Spleen (tissue), 11 donors: ENCODE data around the gene PPIL4. TPM values are rescaled to one million over a fixed set of nuclear protein-coding genes. Genes with fewer than 3 reads are reported as not detected.
"Not testable (repeated sequence)": the region's sequence is repeated elsewhere in the genome, so short reads cannot be mapped to it uniquely, and the experiment has no call there.

ENCODE experiments used
- DNase-seq: peaks from one replicate; pipeline ENCODE4 v3.0.0-alpha.2; 2020
- H3K27ac ChIP-seq, 8 donors: fragments of 200-600 bp; sonication (generic) in 7 of 8; 1 replicate in 4 of 8; 2 replicates in 4 of 8; pipeline versions ENCODE4 v1.5.0 to v1.8.0; 2016 to 2021; ENCODE audit warnings: inconsistent platforms in 4 of 8, mild to moderate bottlenecking in 4 of 8, moderate library complexity in 1 of 8
- H3K27me3 ChIP-seq, 7 donors: fragments of 200-600 bp; sonication (generic) in 6 of 7; replicated peaks in 1 of 7; 1 replicate in 4 of 7; 2 replicates in 3 of 7; pipeline versions ENCODE4 v1.5.0 to v1.8.0; 2016 to 2021; ENCODE audit warnings: inconsistent platforms in 3 of 7, mild to moderate bottlenecking in 1 of 7
- H3K36me3 ChIP-seq, 6 donors: fragments of 200-600 bp; sonication (generic) in 5 of 6; 1 replicate in 4 of 6; 2 replicates in 2 of 6; pipeline versions ENCODE4 v1.5.0 to v1.8.0; 2016 to 2021; ENCODE audit warnings: inconsistent platforms in 2 of 6
- H3K4me1 ChIP-seq, 6 donors: fragments of 200-600 bp; sonication (generic) in 5 of 6; 1 replicate in 3 of 6; 2 replicates in 3 of 6; pipeline versions ENCODE4 v1.5.0 to v1.8.0; 2016 to 2021; ENCODE audit warnings: inconsistent platforms in 3 of 6
- H3K4me3 ChIP-seq, 8 donors: fragments of 200-600 bp; sonication (generic) in 7 of 8; 1 replicate in 4 of 8; 2 replicates in 4 of 8; pipeline versions ENCODE4 v1.5.0 to v1.8.0; 2016 to 2021; ENCODE audit warnings: inconsistent platforms in 4 of 8, mild to moderate bottlenecking in 4 of 8, moderate library complexity in 2 of 8
- H3K9me3 ChIP-seq, 8 donors: fragments of 200-600 bp; sonication (generic) in 7 of 8; 1 replicate in 4 of 8; 2 replicates in 4 of 8; pipeline versions ENCODE4 v1.5.0 to v1.8.0; 2016 to 2021; ENCODE audit warnings: inconsistent platforms in 4 of 8
- POLR2A ChIP-seq, 3 donors: fragments of 450-650 bp; IDR thresholded peaks; one replicate each; pipeline ENCODE4 v1.5.1; 2017; ENCODE audit warnings: antibody characterized with exemption in 3 of 3, mild to moderate bottlenecking in 1 of 3
- POLR2AphosphoS5 ChIP-seq, 3 donors: sonication (generic); formaldehyde crosslinking; IDR thresholded peaks; one replicate each; pipeline ENCODE4 v1.5.1; 2017; ENCODE audit warnings: antibody characterized with exemption in 3 of 3
- WGBS, 5 donors: extraction: QIAGEN DNeasy Blood & Tissue Kit in 3 of 5; methylation state at CpG; one replicate each; pipeline versions ENCODE4 v1.1.5 to v1.1.7; 2013 to 2018; 5-methylcytosine and 5-hydroxymethylcytosine counted together
- intact Hi-C: fragments of 100-400 bp; cut with DNase I; formaldehyde crosslinking; loops from one replicate; pipeline ENCODE4 v1.15.0; 2023; ENCODE audit warnings: low total_unique reads
- polyA plus RNA-seq, 3 donors: library from polyadenylated mRNA; stranded (reverse); fragments of 200-250 nt; gene quantifications; one replicate each; pipeline ENCODE4 v1.2.1, GENCODE V29; 2013
- total RNA-seq, 7 donors: library from RNA; depleted of rRNA in 3 of 7; stranded (reverse); fragments of >200 nt in 3 of 7; fragmentation: NEBNext Ultra II Directional in 4 of 7; extraction: Animal tissue kit (Norgen Biotek cat#: 25700) in 4 of 7; gene quantifications; one replicate each; pipeline versions ENCODE4 v1.1.0 to v1.2.1, GENCODE V29; 2016 to 2021
- TF ChIP-seq, protein P1 (sequence below), 11 experiments: fragments of 200-600 bp in 7 of 11; fragments of 450-650 bp in 4 of 11; sonication (generic) in 4 of 11; IDR thresholded peaks in 8 of 11; conservative IDR thresholded peaks in 3 of 11; 1 replicate in 7 of 11; 2 replicates in 4 of 11; pipeline versions ENCODE4 v1.4.0 to v1.8.0; 2016 to 2021; ENCODE audit warnings: antibody characterized with exemption in 11 of 11, inconsistent platforms in 4 of 11, mild to moderate bottlenecking in 1 of 11
- donor health status: healthy with polysubstance abuse.
- donor health status: DM: no; HTN: no; CAD: no; lungs with moderate emphysema.
- donor health status: DM: no; HTN: no; CAD: no.
- donor health status: Bipolar disorder and iron deficiency.
- donor health status: healthy.
- donor health status: DM: no; HTN: no; CAD: no.
- donor health status: DM: yes; HTN: yes; CAD: no.

The PPIL4 gene
- total and polyA plus RNA-seq, 10 donors, result 14.7 to 36.8 (median 26.4) TPM

GRCh38 chr6:149463781-149464180 is 82.1 kb downstream of the PPIL4 start:
- intact Hi-C loops, result no loop called here
- Histone ChIP-seq H3K27ac (peak overlapping the region in 4 of 8 donors; percentile 6 to 90 (median 82)), H3K27me3 (no peaks in the 10 kb centered on the region), H3K4me1 (peaks cover 21 to 51% (median 46%) of the 10 kb centered on the region in 6 donors), H3K9me3 (no peaks in the 10 kb centered on the region), H3K36me3 (peaks cover 0 to 54% (median 16%) of the 10 kb centered on the region in 6 donors), H3K4me3 (no peak overlapping the region)
- DNase-seq, result no peak
- no peak for TF ChIP-seq POLR2A (IDR thresholded peaks at IDR 0.05)
- no peak for TF ChIP-seq POLR2AphosphoS5 (IDR thresholded peaks at IDR 0.05)
- TF ChIP-seq, protein P1, sequence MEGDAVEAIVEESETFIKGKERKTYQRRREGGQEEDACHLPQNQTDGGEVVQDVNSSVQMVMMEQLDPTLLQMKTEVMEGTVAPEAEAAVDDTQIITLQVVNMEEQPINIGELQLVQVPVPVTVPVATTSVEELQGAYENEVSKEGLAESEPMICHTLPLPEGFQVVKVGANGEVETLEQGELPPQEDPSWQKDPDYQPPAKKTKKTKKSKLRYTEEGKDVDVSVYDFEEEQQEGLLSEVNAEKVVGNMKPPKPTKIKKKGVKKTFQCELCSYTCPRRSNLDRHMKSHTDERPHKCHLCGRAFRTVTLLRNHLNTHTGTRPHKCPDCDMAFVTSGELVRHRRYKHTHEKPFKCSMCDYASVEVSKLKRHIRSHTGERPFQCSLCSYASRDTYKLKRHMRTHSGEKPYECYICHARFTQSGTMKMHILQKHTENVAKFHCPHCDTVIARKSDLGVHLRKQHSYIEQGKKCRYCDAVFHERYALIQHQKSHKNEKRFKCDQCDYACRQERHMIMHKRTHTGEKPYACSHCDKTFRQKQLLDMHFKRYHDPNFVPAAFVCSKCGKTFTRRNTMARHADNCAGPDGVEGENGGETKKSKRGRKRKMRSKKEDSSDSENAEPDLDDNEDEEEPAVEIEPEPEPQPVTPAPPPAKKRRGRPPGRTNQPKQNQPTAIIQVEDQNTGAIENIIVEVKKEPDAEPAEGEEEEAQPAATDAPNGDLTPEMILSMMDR (IDR thresholded peaks at IDR 0.05 in 8 of 11, conservative IDR thresholded peaks at IDR 0.05 in 3 of 11), result no peak
- WGBS, 5 donors, result 68 to 83% (median 77%) methylated on average over 4 of the region's 4 CpGs

- intact Hi-C loops, H3K27me3 ChIP-seq, H3K9me3 ChIP-seq, H3K4me3 ChIP-seq: not testable (repeated sequence)
- WGBS, 5 donors, result 84 to 93% (median 89%) methylated on average over 7 of the region's 7 CpGs
- peaks cover 0 to 62% (median 16%) of the 10 kb centered on the region in 6 donors for H3K36me3 ChIP-seq
- H3K4me1 ChIP-seq, result peaks cover 14 to 41% (median 36%) of the 10 kb centered on the region in 6 donors
- peak overlapping the region in 1 of 8 donors; percentile 88 for H3K27ac ChIP-seq
- DNase-seq, result peak; percentile 32
Measured at GRCh38 chr6:149462712-149463111, 83.1 kb downstream of the PPIL4 start.

- H3K4me3 ChIP-seq, result no peak overlapping the region
- peaks cover 0 to 72% (median 23%) of the 10 kb centered on the region in 6 donors for H3K36me3 ChIP-seq
- H3K9me3 ChIP-seq, result no peaks in the 10 kb centered on the region
- H3K27me3 ChIP-seq, result no peaks in the 10 kb centered on the region
- H3K27ac ChIP-seq, result no peak overlapping the region
- H3K4me1 ChIP-seq, result peaks cover 7 to 34% (median 28%) of the 10 kb centered on the region in 6 donors
- 74 to 95% (median 93%) methylated on average over 5 of the region's 5 CpGs for WGBS, 5 donors
- TF ChIP-seq, protein P1 (IDR thresholded peaks at IDR 0.05 in 8 of 11, conservative IDR thresholded peaks at IDR 0.05 in 3 of 11), result no peak
- TF ChIP-seq POLR2AphosphoS5 (IDR thresholded peaks at IDR 0.05) (no peak), POLR2A (IDR thresholded peaks at IDR 0.05) (no peak)
- no peak for DNase-seq
- intact Hi-C loops, result no loop called here
Measured at GRCh38 chr6:149461670-149462069, 84.2 kb downstream of the PPIL4 start.

- 89 to 95% (median 94%) methylated on average over 3 of the region's 3 CpGs for WGBS, 5 donors
- DNase-seq, result peak; percentile 32
- Histone ChIP-seq H3K36me3 (peaks cover 0 to 86% (median 28%) of the 10 kb centered on the region in 6 donors), H3K4me1 (peaks cover 7 to 22% (median 15%) of the 10 kb centered on the region in 6 donors)
- H3K4me3 ChIP-seq, intact Hi-C loops, H3K27ac ChIP-seq, H3K27me3 ChIP-seq, H3K9me3 ChIP-seq: not testable (repeated sequence)
Measured at GRCh38 chr6:149460249-149460648, 85.6 kb downstream of the PPIL4 start.

GRCh38 chr6:149459761-149460160 is 86.1 kb downstream of the PPIL4 start:
- TF ChIP-seq, protein P1 (IDR thresholded peaks at IDR 0.05 in 8 of 11, conservative IDR thresholded peaks at IDR 0.05 in 3 of 11), result no peak
- TF ChIP-seq POLR2AphosphoS5 (IDR thresholded peaks at IDR 0.05) (no peak), POLR2A (IDR thresholded peaks at IDR 0.05) (no peak)
- DNase-seq, result no peak
- intact Hi-C loops, result no loop called here
- Histone ChIP-seq H3K9me3 (no peaks in the 10 kb centered on the region), H3K4me1 (peaks cover 5 to 22% (median 15%) of the 10 kb centered on the region in 6 donors), H3K4me3 (no peak overlapping the region), H3K27me3 (no peaks in the 10 kb centered on the region), H3K36me3 (peaks cover 0 to 91% (median 28%) of the 10 kb centered on the region in 6 donors), H3K27ac (no peak overlapping the region)
- 69 to 90% (median 86%) methylated on average over 5 of the region's 5 CpGs for WGBS, 5 donors
